ENCODE data around the gene ADGRG3.

GRCh38 chr16:57643147-57643874 lies 24.8 kb upstream of the ADGRG3 start:
- TF ChIP-seq PAF1 (CRISPR knock-in tag; IDR thresholded peaks at IDR 0.05) (no peak), ZNF33A (CRISPR knock-in tag; IDR thresholded peaks at IDR 0.05; ENCODE audit: borderline replicate concordance) (no peak)

Measured in HepG2 (cell line).